ENCODE results near the gene BICRAL. TPM values are rescaled to one million over a fixed set of nuclear protein-coding genes. Genes with fewer than 3 reads are reported as not detected.
A peak's percentile ranks its signal among the peaks of the same experiment; 100 is the strongest.

Gene BICRAL
- total and polyA plus RNA-seq, 9 of the 15 experiments (the other 6 are each of a cell fraction or from before 2014, with no cell fraction given), result 1.2 to 11.9 (median 5.6) TPM

DNA sequence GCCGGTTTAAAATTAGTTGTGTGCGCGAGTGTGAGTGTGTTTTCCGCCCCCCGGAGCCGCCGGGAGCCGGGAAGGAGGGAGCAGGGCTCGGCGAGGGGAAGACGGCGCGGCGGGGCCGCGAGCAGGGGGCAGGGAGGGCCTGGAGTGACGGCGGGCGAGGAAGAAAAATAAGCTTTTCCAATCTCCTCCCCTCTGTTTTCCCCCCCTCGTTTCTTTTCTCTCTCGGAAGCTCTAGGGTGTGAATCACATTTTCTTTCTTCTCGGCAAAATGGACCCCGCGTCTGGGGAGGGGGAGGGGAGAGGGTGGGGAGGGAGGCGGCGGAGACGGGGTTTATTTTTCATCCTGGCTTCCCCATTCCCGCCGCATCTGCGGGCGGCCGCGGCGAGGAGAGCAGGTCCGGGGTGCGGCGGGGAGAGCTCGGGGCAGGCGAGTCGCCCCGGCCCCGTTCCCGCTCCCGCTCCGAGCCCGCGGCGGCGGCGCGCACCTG is 881 bp downstream of the BICRAL start (continued):
- peak; percentile 37 for TF ChIP-seq PHF8 (IDR thresholded peaks at IDR 0.05; ENCODE audit: borderline replicate concordance, low read length)
- peak; percentile 72 for TF ChIP-seq TBP (optimal IDR thresholded peaks at IDR 0.05; ENCODE audit: low read depth, low read length)
- no peak for TF ChIP-seq HDAC3 (IDR thresholded peaks at IDR 0.05; ENCODE audit: borderline replicate concordance, partially characterized antibody)
- TF ChIP-seq ADNP (tag; IDR thresholded peaks at IDR 0.05), result no peak
- TF ChIP-seq MEF2D (tag; conservative IDR thresholded peaks at IDR 0.05; ENCODE audit: low read depth), result no peak
- peak; percentile 26; the same call in 1 of the 2 replicates for TF ChIP-seq ZNF263 (CRISPR knock-in tag; IDR thresholded peaks at IDR 0.05; ENCODE audit: borderline replicate concordance)
- TF ChIP-seq, protein P1, sequence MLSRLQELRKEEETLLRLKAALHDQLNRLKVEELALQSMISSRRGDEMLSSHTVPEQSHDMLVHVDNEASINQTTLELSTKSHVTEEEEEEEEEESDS (CRISPR knock-in tag; IDR thresholded peaks at IDR 0.05), result no peak
- TF ChIP-seq, protein P2, sequence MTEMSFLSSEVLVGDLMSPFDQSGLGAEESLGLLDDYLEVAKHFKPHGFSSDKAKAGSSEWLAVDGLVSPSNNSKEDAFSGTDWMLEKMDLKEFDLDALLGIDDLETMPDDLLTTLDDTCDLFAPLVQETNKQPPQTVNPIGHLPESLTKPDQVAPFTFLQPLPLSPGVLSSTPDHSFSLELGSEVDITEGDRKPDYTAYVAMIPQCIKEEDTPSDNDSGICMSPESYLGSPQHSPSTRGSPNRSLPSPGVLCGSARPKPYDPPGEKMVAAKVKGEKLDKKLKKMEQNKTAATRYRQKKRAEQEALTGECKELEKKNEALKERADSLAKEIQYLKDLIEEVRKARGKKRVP (CRISPR knock-in tag; IDR thresholded peaks at IDR 0.05), result no peak; the same call in 1 of the 2 replicates
- TF ChIP-seq RAD51 (IDR thresholded peaks at IDR 0.05; ENCODE audit: borderline replicate concordance, low read depth), result no peak
- TF ChIP-seq CHD1 (IDR thresholded peaks at IDR 0.05; ENCODE audit: low read length), result peak; percentile 98
- TF ChIP-seq CBX1 (IDR thresholded peaks at IDR 0.05; ENCODE audit: low read depth), result peak; percentile 54; the same call in 1 of the 2 replicates
- no peak for TF ChIP-seq TAL1 (IDR thresholded peaks at IDR 0.05)
- TF ChIP-seq, protein P3, sequence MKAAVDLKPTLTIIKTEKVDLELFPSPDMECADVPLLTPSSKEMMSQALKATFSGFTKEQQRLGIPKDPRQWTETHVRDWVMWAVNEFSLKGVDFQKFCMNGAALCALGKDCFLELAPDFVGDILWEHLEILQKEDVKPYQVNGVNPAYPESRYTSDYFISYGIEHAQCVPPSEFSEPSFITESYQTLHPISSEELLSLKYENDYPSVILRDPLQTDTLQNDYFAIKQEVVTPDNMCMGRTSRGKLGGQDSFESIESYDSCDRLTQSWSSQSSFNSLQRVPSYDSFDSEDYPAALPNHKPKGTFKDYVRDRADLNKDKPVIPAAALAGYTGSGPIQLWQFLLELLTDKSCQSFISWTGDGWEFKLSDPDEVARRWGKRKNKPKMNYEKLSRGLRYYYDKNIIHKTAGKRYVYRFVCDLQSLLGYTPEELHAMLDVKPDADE (conservative IDR thresholded peaks at IDR 0.05; ENCODE audit: control insufficient read depth, low read depth, low read length), result peak; percentile 79; the same call in 1 of the 2 replicates
- no peak for TF ChIP-seq HNRNPLL (IDR thresholded peaks at IDR 0.05; ENCODE audit: low read depth, low read length, poor library complexity, severe bottlenecking)
- TF ChIP-seq RBM22 (IDR thresholded peaks at IDR 0.05; ENCODE audit: low read depth, low read length, poor library complexity, severe bottlenecking), result no peak
- TF ChIP-seq, protein P4, sequence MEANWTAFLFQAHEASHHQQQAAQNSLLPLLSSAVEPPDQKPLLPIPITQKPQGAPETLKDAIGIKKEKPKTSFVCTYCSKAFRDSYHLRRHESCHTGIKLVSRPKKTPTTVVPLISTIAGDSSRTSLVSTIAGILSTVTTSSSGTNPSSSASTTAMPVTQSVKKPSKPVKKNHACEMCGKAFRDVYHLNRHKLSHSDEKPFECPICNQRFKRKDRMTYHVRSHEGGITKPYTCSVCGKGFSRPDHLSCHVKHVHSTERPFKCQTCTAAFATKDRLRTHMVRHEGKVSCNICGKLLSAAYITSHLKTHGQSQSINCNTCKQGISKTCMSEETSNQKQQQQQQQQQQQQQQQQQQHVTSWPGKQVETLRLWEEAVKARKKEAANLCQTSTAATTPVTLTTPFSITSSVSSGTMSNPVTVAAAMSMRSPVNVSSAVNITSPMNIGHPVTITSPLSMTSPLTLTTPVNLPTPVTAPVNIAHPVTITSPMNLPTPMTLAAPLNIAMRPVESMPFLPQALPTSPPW (CRISPR knock-in tag; IDR thresholded peaks at IDR 0.05), result peak; percentile 35
- TF ChIP-seq CHD4 (IDR thresholded peaks at IDR 0.05; ENCODE audit: insufficient read depth, insufficient replicate concordance, low read depth, low read length, poor library complexity, severe bottlenecking), result no peak
- no peak for TF ChIP-seq NELFE (IDR thresholded peaks at IDR 0.05; ENCODE audit: insufficient read depth, insufficient read length)
- TF ChIP-seq, protein P5, sequence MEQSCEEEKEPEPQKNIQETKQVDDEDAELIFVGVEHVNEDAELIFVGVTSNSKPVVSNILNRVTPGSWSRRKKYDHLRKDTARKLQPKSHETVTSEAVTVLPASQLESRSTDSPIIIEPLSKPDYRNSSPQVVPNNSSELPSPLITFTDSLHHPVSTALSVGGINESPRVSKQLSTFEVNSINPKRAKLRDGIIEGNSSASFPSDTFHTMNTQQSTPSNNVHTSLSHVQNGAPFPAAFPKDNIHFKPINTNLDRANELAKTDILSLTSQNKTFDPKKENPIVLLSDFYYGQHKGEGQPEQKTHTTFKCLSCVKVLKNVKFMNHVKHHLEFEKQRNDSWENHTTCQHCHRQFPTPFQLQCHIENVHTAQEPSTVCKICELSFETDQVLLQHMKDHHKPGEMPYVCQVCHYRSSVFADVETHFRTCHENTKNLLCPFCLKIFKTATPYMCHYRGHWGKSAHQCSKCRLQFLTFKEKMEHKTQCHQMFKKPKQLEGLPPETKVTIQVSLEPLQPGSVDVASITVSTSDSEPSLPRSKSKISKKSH (CRISPR knock-in tag; IDR thresholded peaks at IDR 0.05), result no peak
- TF ChIP-seq, protein P6, sequence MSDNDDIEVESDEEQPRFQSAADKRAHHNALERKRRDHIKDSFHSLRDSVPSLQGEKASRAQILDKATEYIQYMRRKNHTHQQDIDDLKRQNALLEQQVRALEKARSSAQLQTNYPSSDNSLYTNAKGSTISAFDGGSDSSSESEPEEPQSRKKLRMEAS (CRISPR knock-in tag; IDR thresholded peaks at IDR 0.05), result no peak
- TF ChIP-seq SAFB (IDR thresholded peaks at IDR 0.05; ENCODE audit: borderline replicate concordance, low read depth, low read length), result no peak
- peak; percentile 36; the same call in 1 of the 2 replicates for TF ChIP-seq SPI1 (IDR thresholded peaks at IDR 0.05; ENCODE audit: borderline replicate concordance, low read depth, low read length)
- no peak for TF ChIP-seq FOXK2 (conservative IDR thresholded peaks at IDR 0.05 in 1 of 2, IDR thresholded peaks at IDR 0.05 in 1 of 2; ENCODE audit: low read depth in 2 of 2)

Data from K562 (cell line).